Measurements from ENCODE around the gene CAMKK1. TPM values are rescaled to one million over a fixed set of nuclear protein-coding genes. Genes with fewer than 3 reads are reported as not detected.

CAMKK1 gene
- total and polyA plus RNA-seq, 2 experiments from 2014 or later: 4.3 to 7.1 TPM

DNA sequence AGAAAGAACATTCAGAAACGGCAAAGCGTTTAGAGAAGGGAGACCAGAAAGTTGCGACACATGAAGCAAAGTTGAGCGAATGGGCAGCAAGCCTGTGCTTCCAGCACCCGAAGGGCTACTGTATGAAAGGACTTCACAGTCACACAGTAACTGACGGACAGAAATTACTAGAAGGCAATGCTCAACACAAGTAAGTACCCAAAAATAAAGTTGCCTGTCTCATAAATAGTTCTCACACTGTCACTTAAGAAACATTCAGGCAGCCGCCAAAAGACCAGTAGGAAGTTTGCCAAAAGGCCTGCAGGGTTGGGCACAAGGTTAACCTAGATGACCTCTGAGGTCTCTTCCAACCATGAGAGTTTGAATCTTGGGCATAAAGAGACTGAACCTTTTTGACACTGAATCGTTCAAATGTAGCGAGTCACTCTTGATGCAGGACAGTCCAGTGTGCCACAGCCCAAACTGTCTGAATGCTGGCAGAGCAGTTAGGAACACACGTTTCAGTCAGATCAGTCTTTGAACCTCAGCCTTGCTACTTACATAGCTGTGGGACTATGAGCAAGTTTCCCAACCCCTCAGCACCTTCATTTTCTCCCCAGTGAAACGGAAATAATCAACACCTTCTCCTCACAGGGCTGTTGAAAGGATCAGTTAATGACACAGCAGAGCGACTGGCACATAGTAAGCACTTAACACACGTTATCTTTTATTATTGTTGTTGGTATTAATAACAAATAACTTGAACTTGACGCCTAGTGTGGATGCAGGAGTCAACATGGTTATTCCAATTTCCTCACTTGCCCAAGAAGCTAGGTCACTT, 57.2 kb downstream of the CAMKK1 start:
- Histone ChIP-seq H3K27ac (ENCODE audit: low read depth) (no peak overlapping the region), H3F3A (replicated peaks; ENCODE audit: low read depth) (no peaks in the 10 kb centered on the region), H3K9me2 (ENCODE audit: insufficient read depth) (no peaks in the 10 kb centered on the region), H3K27me3 (ENCODE audit: insufficient read depth) (no peaks in the 10 kb centered on the region), H3K4me2 (no peak overlapping the region), H3K4me3 (no peak overlapping the region), H4K20me1 (replicated peaks; ENCODE audit: insufficient read depth) (peaks cover 46% of the 10 kb centered on the region), H3K79me2 (replicated peaks; ENCODE audit: insufficient read depth) (peaks cover 94% of the 10 kb centered on the region), H2AFZ (no peak overlapping the region), H3K36me3 (ENCODE audit: insufficient read depth) (peaks cover 25% of the 10 kb centered on the region), H3K4me1 (ENCODE audit: insufficient read depth) (no peaks in the 10 kb centered on the region)
- no peak for TF ChIP-seq STAT1 (IDR thresholded peaks at IDR 0.05; ENCODE audit: unreplicated experiment)
- no peak for TF ChIP-seq ZNF331 (CRISPR knock-in tag; IDR thresholded peaks at IDR 0.05; ENCODE audit: low read depth)
- TF ChIP-seq, protein P1, sequence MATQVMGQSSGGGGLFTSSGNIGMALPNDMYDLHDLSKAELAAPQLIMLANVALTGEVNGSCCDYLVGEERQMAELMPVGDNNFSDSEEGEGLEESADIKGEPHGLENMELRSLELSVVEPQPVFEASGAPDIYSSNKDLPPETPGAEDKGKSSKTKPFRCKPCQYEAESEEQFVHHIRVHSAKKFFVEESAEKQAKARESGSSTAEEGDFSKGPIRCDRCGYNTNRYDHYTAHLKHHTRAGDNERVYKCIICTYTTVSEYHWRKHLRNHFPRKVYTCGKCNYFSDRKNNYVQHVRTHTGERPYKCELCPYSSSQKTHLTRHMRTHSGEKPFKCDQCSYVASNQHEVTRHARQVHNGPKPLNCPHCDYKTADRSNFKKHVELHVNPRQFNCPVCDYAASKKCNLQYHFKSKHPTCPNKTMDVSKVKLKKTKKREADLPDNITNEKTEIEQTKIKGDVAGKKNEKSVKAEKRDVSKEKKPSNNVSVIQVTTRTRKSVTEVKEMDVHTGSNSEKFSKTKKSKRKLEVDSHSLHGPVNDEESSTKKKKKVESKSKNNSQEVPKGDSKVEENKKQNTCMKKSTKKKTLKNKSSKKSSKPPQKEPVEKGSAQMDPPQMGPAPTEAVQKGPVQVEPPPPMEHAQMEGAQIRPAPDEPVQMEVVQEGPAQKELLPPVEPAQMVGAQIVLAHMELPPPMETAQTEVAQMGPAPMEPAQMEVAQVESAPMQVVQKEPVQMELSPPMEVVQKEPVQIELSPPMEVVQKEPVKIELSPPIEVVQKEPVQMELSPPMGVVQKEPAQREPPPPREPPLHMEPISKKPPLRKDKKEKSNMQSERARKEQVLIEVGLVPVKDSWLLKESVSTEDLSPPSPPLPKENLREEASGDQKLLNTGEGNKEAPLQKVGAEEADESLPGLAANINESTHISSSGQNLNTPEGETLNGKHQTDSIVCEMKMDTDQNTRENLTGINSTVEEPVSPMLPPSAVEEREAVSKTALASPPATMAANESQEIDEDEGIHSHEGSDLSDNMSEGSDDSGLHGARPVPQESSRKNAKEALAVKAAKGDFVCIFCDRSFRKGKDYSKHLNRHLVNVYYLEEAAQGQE (IDR thresholded peaks at IDR 0.05; ENCODE audit: unreplicated experiment): no peak
- TF ChIP-seq CREB1 (CRISPR knock-in tag; IDR thresholded peaks at IDR 0.05; ENCODE audit: low read depth): no peak
- TF ChIP-seq, protein P2, sequence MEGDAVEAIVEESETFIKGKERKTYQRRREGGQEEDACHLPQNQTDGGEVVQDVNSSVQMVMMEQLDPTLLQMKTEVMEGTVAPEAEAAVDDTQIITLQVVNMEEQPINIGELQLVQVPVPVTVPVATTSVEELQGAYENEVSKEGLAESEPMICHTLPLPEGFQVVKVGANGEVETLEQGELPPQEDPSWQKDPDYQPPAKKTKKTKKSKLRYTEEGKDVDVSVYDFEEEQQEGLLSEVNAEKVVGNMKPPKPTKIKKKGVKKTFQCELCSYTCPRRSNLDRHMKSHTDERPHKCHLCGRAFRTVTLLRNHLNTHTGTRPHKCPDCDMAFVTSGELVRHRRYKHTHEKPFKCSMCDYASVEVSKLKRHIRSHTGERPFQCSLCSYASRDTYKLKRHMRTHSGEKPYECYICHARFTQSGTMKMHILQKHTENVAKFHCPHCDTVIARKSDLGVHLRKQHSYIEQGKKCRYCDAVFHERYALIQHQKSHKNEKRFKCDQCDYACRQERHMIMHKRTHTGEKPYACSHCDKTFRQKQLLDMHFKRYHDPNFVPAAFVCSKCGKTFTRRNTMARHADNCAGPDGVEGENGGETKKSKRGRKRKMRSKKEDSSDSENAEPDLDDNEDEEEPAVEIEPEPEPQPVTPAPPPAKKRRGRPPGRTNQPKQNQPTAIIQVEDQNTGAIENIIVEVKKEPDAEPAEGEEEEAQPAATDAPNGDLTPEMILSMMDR (conservative IDR thresholded peaks at IDR 0.05; ENCODE audit: low read depth in 2 of 2): no peak
- TF ChIP-seq, protein P3, sequence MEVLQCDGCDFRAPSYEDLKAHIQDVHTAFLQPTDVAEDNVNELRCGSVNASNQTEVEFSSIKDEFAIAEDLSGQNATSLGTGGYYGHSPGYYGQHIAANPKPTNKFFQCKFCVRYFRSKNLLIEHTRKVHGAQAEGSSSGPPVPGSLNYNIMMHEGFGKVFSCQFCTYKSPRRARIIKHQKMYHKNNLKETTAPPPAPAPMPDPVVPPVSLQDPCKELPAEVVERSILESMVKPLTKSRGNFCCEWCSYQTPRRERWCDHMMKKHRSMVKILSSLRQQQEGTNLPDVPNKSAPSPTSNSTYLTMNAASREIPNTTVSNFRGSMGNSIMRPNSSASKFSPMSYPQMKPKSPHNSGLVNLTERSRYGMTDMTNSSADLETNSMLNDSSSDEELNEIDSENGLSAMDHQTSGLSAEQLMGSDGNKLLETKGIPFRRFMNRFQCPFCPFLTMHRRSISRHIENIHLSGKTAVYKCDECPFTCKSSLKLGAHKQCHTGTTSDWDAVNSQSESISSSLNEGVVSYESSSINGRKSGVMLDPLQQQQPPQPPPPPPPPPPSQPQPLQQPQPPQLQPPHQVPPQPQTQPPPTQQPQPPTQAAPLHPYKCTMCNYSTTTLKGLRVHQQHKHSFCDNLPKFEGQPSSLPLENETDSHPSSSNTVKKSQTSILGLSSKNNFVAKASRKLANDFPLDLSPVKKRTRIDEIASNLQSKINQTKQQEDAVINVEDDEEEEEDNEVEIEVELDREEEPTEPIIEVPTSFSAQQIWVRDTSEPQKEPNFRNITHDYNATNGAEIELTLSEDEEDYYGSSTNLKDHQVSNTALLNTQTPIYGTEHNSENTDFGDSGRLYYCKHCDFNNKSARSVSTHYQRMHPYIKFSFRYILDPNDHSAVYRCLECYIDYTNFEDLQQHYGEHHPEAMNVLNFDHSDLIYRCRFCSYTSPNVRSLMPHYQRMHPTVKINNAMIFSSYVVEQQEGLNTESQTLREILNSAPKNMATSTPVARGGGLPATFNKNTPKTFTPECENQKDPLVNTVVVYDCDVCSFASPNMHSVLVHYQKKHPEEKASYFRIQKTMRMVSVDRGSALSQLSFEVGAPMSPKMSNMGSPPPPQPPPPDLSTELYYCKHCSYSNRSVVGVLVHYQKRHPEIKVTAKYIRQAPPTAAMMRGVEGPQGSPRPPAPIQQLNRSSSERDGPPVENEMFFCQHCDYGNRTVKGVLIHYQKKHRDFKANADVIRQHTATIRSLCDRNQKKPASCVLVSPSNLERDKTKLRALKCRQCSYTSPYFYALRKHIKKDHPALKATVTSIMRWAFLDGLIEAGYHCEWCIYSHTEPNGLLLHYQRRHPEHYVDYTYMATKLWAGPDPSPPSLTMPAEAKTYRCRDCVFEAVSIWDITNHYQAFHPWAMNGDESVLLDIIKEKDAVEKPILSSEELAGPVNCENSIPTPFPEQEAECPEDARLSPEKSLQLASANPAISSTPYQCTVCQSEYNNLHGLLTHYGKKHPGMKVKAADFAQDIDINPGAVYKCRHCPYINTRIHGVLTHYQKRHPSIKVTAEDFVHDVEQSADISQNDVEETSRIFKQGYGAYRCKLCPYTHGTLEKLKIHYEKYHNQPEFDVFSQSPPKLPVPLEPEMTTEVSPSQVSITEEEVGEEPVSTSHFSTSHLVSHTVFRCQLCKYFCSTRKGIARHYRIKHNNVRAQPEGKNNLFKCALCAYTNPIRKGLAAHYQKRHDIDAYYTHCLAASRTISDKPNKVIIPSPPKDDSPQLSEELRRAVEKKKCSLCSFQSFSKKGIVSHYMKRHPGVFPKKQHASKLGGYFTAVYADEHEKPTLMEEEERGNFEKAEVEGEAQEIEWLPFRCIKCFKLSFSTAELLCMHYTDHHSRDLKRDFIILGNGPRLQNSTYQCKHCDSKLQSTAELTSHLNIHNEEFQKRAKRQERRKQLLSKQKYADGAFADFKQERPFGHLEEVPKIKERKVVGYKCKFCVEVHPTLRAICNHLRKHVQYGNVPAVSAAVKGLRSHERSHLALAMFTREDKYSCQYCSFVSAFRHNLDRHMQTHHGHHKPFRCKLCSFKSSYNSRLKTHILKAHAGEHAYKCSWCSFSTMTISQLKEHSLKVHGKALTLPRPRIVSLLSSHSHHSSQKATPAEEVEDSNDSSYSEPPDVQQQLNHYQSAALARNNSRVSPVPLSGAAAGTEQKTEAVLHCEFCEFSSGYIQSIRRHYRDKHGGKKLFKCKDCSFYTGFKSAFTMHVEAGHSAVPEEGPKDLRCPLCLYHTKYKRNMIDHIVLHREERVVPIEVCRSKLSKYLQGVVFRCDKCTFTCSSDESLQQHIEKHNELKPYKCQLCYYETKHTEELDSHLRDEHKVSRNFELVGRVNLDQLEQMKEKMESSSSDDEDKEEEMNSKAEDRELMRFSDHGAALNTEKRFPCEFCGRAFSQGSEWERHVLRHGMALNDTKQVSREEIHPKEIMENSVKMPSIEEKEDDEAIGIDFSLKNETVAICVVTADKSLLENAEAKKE (CRISPR knock-in tag; IDR thresholded peaks at IDR 0.05): no peak
- no peak for TF ChIP-seq ZNF114 (CRISPR knock-in tag; IDR thresholded peaks at IDR 0.05)
- TF ChIP-seq JUNB (IDR thresholded peaks at IDR 0.05; ENCODE audit: unreplicated experiment): no peak
- no peak for TF ChIP-seq EZH2 (IDR thresholded peaks at IDR 0.05; ENCODE audit: low read depth, unreplicated experiment)
- no peak for TF ChIP-seq POLR2AphosphoS5 (IDR thresholded peaks at IDR 0.05; ENCODE audit: low read depth)
- no peak for TF ChIP-seq EZH2phosphoT487 (IDR thresholded peaks at IDR 0.05; ENCODE audit: unreplicated experiment)
- peaks cover 54% of the 10 kb centered on the region for H3K36me3 Mint-ChIP-seq (ENCODE audit: low read depth)
- H3K27ac Mint-ChIP-seq: no peak overlapping the region
- peaks cover 1% of the 10 kb centered on the region for H3K27me3 Mint-ChIP-seq (ENCODE audit: insufficient read depth, low read depth, poor library complexity)
- no peak for ATAC-seq
- no peak for DNase-seq (ENCODE audit: low spot score)
- no peaks in the 10 kb centered on the region for H3K9me3 Mint-ChIP-seq
- no peaks in the 10 kb centered on the region for H3K4me1 Mint-ChIP-seq
- H3K4me3 Mint-ChIP-seq: no peak overlapping the region

Measured in GM23338 (cell line).